Caco-2 (cell line): Measurements from ENCODE around the gene MAP7D1. TPM values are rescaled to one million over a fixed set of nuclear protein-coding genes. Genes with fewer than 3 reads are reported as not detected.

Experiments
- BruUV-seq: library from RNA; stranded (reverse); fragments of 400-500 nt; replicated peaks from 2 replicates; lab custom pipeline; 2021; lab: Mats Ljungman, UMichigan
- CTCF ChIA-PET: fragments of 300-600 bp; sonication (Branson Sonifier 250); formaldehyde crosslinking; loops from one replicate; lab custom pipeline; 2022; ENCODE audit warnings: antibody characterized with exemption; lab: Charles Lee
- POLR2A ChIA-PET: fragments of 300-600 bp; sonication (Branson Sonifier 250); formaldehyde crosslinking; loops from one replicate; lab custom pipeline; 2022; ENCODE audit warnings: antibody characterized with exemption; lab: Charles Lee
- DNase-seq, 2 experiments: peaks; one replicate each; pipeline versions ENCODE4 v3.0.0 to v3.0.0-alpha.2; 2020 to 2022
- H3K27me3 ChIP-seq: replicated peaks from 2 replicates; pipeline ENCODE4 v1.6.0; 2011; ENCODE audit warnings: low read length; ENCODE audit not compliant: control insufficient read depth, insufficient read depth
- H3K36me3 ChIP-seq: 2 replicates; pipeline ENCODE4 v1.5.1; 2011; ENCODE audit warnings: low read length; ENCODE audit not compliant: control insufficient read depth, insufficient read depth
- H3K4me1 ChIP-seq: fragments of 250-450 bp; sonication (Bioruptor Pico); 2 replicates; pipeline ENCODE4 v1.5.1; 2020; ENCODE audit warnings: mild to moderate bottlenecking
- H3K4me3 ChIP-seq: 2 replicates; pipeline ENCODE4 v1.5.1; 2011; ENCODE audit warnings: low read depth, mild to moderate bottlenecking, control low read depth, low read length
- H3K9me3 ChIP-seq: fragments of 250-450 bp; sonication (Bioruptor Pico); 2 replicates; pipeline ENCODE4 v1.5.1; 2020; ENCODE audit warnings: mild to moderate bottlenecking, moderate library complexity
- H3K27ac Mint-ChIP-seq: one replicate; pipeline ENCODE4 v1.8.0; 2022; ENCODE audit warnings: mixed read lengths; ENCODE audit not compliant: unreplicated experiment
- H3K27me3 Mint-ChIP-seq: one replicate; pipeline ENCODE4 v1.8.0; 2022; ENCODE audit warnings: mixed read lengths; ENCODE audit not compliant: insufficient read depth, unreplicated experiment
- H3K36me3 Mint-ChIP-seq: one replicate; pipeline ENCODE4 v1.8.0; 2022; ENCODE audit warnings: mild to moderate bottlenecking, mixed read lengths; ENCODE audit not compliant: insufficient read depth, unreplicated experiment
- H3K4me1 Mint-ChIP-seq: one replicate; pipeline ENCODE4 v1.8.0; 2022; ENCODE audit warnings: low read depth, mixed read lengths; ENCODE audit not compliant: unreplicated experiment
- H3K4me3 Mint-ChIP-seq: one replicate; pipeline ENCODE4 v1.8.0; 2022; ENCODE audit warnings: mild to moderate bottlenecking, moderate library complexity, mixed read lengths; ENCODE audit not compliant: unreplicated experiment
- H3K9me3 Mint-ChIP-seq: one replicate; pipeline ENCODE4 v1.8.0; 2022; ENCODE audit warnings: mixed read lengths; ENCODE audit not compliant: unreplicated experiment
- CTCF ChIP-seq, 2 experiments: fragments of 200-600 bp in 1 of 2; IDR thresholded peaks; 1 replicate in 1 of 2; 2 replicates in 1 of 2; pipeline versions ENCODE4 v1.5.1 to v1.8.0; 2011 to 2022; ENCODE audit warnings: antibody characterized with exemption in 1 of 2, control low read depth in 1 of 2, inconsistent platforms in 1 of 2, low read depth in 1 of 2, low read length in 1 of 2, mild to moderate bottlenecking in 1 of 2, moderate library complexity in 1 of 2; ENCODE audit not compliant: insufficient read depth in 1 of 2, severe bottlenecking in 1 of 2, unreplicated experiment in 1 of 2
- intact Hi-C: fragments of 100-400 bp; cut with micrococcal nuclease; formaldehyde crosslinking; loops from one replicate; pipeline ENCODE4 v1.10.0; 2022; ENCODE audit not compliant: unreplicated experiment
- total RNA-seq: library from RNA; stranded (reverse); gene quantifications from 2 replicates; pipeline ENCODE4 v1.2.3, GENCODE V29; 2022

Gene MAP7D1
- total RNA-seq, 1 experiment from 2014 or later: 37.7 TPM

GRCh38 chr1:36203554-36204346 is 47.8 kb downstream of the MAP7D1 start:
- Mint-ChIP-seq H3K36me3 (no peaks in the 10 kb centered on the region), H3K4me3 (no peak overlapping the region), H3K27ac (no peak overlapping the region), H3K9me3 (no peaks in the 10 kb centered on the region), H3K27me3 (peaks cover 3% of the 10 kb centered on the region), H3K4me1 (no peaks in the 10 kb centered on the region)
- Histone ChIP-seq H3K4me1 (no peaks in the 10 kb centered on the region), H3K27me3 (no peaks in the 10 kb centered on the region), H3K36me3 (no peaks in the 10 kb centered on the region), H3K4me3 (no peak overlapping the region), H3K9me3 (no peaks in the 10 kb centered on the region)
- no TSS peak for BruUV-seq
- TF ChIP-seq CTCF (IDR thresholded peaks at IDR 0.05; ENCODE audit: insufficient read depth in 1 of 2, low read depth in 1 of 2, low read length in 1 of 2, severe bottlenecking in 1 of 2, unreplicated experiment in 1 of 2): no peak
- CTCF ChIA-PET: no interaction called here
- intact Hi-C loops: no loop called here
- POLR2A ChIA-PET: no interaction called here
- DNase-seq: no peak

GRCh38 chr1:36204347-36204909 is 48.5 kb downstream of the MAP7D1 start:
- H3K9me3 Mint-ChIP-seq: no peaks in the 10 kb centered on the region
- CTCF ChIA-PET: no interaction called here
- Histone ChIP-seq H3K27me3 (no peaks in the 10 kb centered on the region), H3K4me1 (no peaks in the 10 kb centered on the region), H3K4me3 (no peak overlapping the region), H3K36me3 (no peaks in the 10 kb centered on the region), H3K9me3 (no peaks in the 10 kb centered on the region)
- H3K4me3 Mint-ChIP-seq: no peak overlapping the region
- H3K36me3 Mint-ChIP-seq: no peaks in the 10 kb centered on the region
- POLR2A ChIA-PET: no interaction called here
- H3K27me3 Mint-ChIP-seq: peaks cover 3% of the 10 kb centered on the region
- H3K4me1 Mint-ChIP-seq: no peaks in the 10 kb centered on the region
- no peak for TF ChIP-seq CTCF (IDR thresholded peaks at IDR 0.05; ENCODE audit: insufficient read depth in 1 of 2, low read depth in 1 of 2, low read length in 1 of 2, severe bottlenecking in 1 of 2, unreplicated experiment in 1 of 2)
- no peak for DNase-seq
- no TSS peak for BruUV-seq
- H3K27ac Mint-ChIP-seq: no peak overlapping the region
- intact Hi-C loops: no loop called here

GRCh38 chr1:36206323-36206858 is 50.4 kb downstream of the MAP7D1 start:
- H3K36me3 Mint-ChIP-seq: no peaks in the 10 kb centered on the region
- TF ChIP-seq CTCF (IDR thresholded peaks at IDR 0.05; ENCODE audit: insufficient read depth in 1 of 2, low read depth in 1 of 2, low read length in 1 of 2, severe bottlenecking in 1 of 2, unreplicated experiment in 1 of 2): no peak
- Histone ChIP-seq H3K4me1 (no peaks in the 10 kb centered on the region), H3K9me3 (no peaks in the 10 kb centered on the region), H3K4me3 (no peak overlapping the region), H3K27me3 (no peaks in the 10 kb centered on the region), H3K36me3 (no peaks in the 10 kb centered on the region)
- no peak overlapping the region for H3K4me3 Mint-ChIP-seq
- ChIA-PET POLR2A (no interaction called here), CTCF (no interaction called here)
- no peaks in the 10 kb centered on the region for H3K9me3 Mint-ChIP-seq
- intact Hi-C loops: no loop called here
- no peaks in the 10 kb centered on the region for H3K27me3 Mint-ChIP-seq
- no peaks in the 10 kb centered on the region for H3K4me1 Mint-ChIP-seq
- H3K27ac Mint-ChIP-seq: no peak overlapping the region
- no TSS peak for BruUV-seq
- no peak for DNase-seq
